NCI-H187 treated with DMSO at 0.1 percent for 48 hours (cell line): ENCODE results near the gene KCNV2.

Source experiments
- DNase-seq: peaks from one replicate; lab custom pipeline; 2025; lab: John Stamatoyannopoulos, UW

The KCNV2 gene

DNA sequence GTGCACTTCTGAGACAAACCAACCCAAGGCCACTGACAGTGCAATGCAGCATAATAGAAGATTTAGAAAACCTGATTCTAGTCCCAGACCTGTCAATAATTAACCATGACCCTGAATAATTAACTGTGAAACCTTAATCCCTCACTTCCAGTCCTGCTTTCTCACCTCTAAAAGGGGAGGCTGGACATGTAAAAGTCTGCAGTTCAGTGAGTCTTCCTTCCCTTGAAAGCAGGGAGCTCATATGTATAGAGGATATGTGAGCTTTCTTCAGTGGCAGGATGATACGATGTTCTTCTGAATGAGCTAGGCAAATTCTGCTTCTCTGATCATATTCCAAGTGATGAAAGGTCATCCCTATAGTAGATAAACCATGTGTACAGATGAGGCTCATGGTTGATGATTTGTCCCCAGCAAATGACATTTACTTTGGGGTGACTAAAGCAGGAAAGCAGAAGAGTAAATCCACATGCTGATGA is 2.9 kb downstream of the KCNV2 start:
- DNase-seq, result no peak

DNA sequence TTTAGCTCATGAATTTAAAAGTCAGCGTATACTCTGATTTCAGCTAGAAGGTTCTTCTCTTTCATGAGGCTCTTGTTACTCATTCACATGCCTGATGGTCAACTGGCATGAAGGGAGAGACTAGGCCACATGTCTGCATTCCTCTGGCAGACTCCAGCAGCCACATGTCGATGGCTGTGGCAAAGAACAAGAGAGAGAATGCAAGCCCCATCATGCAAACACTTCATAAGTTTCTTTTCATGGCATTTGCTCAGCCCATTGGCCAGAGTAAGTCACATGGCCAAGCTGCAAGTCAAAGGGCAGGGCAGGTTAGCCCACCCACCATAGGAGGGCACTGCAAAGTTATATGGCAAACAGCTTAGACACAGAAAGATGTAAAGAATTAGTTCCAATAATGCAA is 5.4 kb downstream of the KCNV2 start:
- no peak for DNase-seq

DNA sequence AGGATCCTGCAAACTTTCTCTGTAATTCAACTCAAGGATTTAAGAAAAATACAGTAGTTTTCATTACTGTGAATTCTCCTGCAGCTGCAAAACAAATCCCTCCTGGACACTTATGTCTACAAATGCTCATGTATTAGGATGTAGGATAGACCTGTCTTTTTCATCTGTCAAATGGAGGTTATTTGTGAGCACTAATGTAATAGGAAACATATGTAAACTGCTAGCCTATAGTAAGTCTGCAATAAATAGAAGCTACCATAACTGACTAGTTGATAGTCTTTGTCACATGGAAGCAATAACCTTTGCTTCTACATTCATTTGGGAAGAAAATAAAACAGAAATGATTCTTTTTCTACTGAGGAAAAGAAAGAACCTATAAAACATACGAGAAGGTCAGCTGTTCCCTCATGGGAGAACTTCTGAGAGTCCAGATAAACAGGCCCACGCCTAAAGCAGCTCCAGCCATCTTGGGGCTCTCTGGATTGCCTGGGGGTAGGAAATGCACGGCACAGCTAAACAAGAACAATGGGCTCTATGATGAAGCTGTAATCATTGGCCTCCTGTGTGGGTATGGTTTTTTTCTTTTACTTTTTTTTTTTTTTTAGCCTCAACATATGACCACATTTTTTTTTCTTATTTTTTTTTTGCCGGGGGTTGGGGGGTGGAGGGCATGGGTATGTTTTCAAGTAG is 6.2 kb downstream of the KCNV2 start:
- no peak for DNase-seq

DNA sequence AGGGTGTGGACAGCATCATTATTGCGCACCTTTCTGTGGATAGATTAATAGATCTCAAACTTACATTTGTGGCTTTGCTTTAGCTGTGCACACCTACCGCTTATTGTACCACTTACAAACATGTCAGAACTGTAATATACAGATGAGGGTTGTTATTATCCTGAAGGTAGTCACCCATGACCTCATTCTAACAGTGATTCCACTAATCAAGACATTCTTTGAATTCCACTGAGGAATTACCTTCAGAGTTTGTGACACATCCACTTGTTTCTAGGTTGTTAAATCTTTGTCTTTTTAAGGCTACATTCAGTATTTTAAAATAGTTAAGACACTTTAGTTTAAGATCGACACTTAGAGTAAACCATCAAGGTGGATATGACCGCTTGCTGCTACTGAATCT is 7.8 kb downstream of the KCNV2 start:
- DNase-seq, result no peak

DNA sequence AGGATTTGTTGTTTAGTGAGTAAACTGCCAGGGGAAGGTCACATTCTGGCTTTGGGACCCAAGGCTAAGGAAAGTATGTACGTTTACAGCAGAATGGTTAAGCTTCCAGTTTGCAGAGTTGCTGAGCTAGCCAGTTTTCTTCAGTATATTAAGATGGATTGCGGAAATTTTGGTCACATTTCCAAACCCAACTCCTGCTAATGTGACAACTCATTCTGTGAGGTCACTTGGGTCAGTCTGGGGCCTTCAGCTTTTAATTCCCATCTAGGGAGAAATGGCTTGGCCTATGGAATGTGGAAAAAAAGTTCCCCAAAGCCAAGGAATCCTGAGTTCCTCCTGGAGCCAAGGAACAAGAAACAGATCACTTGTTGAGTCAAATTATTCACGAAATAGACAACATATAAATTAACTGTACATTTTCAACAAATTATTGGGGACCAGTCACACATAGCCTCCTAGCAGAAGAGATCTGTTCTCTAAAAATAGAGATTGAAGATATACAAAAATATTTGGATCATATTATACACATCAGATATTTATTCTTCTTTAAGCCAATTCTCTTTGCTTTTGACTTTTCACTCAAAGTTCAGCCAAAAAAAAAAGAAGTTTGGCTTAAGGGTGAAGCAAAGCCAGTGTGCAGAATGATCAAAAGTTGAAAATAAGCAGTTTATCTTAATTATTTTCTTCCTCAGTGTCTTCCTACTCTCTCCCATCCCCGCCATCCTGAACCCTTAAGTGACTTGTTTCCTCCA is 8.8 kb downstream of the KCNV2 start:
- no peak for DNase-seq

DNA sequence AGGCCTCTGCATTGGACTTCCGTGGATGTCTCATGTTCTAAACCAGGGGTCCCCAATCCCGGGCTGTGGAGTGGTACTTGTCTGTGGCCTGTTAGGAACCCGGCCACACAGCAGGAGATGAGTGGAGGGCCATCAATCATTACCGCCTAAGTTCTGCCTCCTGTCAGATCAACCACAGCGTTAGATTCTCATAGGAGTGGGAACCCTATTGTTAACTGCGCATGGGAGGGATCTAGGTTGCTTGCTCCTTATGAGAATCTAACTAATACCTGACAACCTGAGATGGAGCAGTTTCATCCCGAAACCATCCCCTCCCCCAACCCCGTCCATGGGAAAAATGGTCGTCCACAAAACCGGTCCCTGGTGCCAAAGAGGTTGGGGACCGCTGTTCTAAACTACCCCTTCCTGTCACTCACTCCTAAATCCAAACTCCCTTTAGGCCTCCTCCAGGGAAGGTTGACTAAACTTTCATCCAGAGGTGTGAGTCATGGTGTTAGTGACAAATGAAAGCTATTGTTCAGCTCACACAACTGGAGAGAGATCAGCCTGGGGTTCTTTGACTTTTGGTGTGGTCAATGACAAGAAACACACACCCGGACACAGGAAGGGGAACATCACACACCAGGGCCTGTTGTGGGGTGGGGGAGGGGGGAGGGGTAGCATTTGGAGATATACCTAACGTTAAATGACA is 9.5 kb downstream of the KCNV2 start:
- no peak for DNase-seq

DNA sequence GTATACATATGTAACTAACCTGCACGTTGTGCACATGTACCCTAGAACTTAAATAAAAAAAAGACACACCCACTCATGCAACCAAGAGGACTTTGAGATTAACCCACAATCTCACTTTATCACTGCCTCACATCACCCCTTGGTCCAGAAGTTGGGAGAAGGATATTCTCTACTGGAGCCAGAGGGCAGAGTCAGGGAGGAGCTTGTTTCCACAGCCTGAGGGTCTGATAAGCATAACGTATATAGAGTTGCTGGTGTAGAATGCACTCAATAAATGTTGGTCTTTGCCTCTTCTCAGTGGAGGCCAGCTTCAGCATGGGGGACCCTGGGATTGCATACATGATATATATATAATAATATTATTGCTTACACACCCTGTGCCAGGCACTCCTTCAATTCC is 10.1 kb downstream of the KCNV2 start:
- no peak for DNase-seq

DNA sequence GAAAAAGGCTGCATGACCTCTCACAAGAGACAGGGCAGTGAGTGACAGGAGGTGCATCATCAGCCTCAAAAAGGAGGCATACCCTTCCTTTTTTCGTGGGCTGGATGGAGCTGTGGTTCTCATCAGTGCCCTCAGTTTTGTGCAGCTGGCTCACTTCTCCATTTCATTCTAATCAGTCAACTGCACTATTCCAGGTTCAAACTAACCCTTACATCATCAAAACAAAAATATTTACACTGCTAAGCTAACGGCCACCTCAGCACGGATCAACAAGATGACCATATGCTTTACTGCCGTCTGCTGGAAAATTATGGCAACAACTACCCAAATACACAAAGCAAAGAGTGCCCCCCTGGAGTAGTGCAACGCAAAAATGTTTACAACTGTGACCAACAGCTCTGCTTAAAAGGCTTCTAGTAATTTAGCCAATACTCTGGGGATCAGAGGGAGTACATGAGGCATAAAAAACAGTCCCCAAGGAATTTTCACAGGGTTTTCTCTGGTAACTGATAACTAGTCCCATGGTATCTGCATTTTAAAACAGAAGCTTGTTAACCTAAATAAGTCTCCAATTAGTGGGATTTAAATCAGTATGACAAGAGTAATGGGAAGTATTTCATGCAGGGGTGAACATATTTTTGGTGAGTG is 10.8 kb downstream of the KCNV2 start:
- DNase-seq, result peak; percentile 14

DNA sequence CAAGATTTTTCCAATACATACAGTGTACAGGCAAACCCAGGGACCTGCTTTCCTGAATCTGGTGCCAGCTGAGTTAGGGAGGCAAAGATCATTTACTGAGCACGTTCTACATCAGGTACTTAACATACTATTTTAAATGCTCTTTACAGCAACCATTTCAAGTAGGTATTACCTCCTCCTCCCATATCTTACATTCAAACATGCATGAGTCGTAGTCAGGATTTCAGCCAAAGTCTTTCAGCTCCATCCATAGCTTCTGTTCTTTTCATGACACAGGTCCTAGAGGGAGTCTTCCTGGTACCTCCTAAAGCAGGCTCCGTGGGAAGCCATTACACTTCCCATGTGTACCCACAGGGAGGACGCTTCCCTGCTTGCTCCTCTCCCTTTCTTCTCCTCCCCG is 11.7 kb downstream of the KCNV2 start:
- DNase-seq, result no peak

DNA sequence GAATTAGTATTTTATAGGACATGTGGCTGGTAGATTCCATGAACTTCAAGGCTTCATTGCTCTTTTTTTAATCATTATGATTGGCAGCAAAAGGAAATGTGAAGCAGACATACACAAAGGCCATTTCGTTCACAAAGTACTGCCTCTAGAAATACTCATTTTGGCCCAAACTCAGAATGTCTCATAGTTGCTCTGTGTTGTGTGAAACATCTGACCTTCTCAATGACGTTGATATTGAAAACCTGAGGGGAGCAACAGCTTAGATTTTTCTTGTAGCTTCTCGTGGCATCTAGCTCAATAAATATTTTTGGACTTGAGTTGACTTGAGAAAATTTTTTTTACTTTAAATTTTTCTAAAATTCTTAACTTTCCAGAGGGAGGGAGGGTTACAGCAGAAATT is 12.4 kb downstream of the KCNV2 start:
- no peak for DNase-seq

DNA sequence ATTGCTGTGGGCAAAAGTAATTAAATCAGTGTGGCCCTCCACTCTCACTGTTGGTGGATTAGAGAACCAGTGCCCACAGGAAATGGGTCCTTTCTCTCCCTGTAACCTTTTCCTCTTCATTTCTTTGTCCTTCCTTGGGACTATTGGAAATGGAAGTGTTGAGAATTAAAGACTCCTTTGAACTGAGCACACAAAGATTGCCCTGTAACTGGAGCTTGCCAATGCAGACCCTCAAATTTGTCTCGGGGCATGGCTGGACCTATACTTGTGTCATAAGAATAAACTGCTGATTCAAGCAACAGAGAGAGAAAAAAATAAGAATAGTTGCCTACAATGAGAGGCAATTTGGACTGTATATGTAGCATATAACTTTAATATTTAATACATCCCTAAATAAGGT is 13.7 kb downstream of the KCNV2 start:
- no peak for DNase-seq

DNA sequence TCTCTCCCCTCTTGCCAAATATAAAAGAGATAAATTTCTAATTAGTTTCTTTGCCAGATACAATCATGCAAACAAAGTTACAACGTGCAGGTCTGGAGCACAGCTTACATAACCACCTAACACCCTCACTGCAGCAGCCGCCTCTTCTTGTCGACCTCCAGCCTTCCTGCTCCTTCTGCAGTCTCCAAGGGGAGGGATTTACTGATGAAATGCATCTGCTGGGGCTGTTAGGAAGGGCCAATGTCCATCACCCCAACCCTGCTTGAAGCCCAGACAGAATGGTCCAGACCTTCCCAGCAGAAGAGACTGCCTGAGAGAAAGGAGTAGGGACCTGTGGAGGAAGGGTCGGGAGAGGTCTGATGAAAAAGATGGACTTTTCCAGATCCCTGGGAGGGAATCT is 15.2 kb downstream of the KCNV2 start:
- no peak for DNase-seq

DNA sequence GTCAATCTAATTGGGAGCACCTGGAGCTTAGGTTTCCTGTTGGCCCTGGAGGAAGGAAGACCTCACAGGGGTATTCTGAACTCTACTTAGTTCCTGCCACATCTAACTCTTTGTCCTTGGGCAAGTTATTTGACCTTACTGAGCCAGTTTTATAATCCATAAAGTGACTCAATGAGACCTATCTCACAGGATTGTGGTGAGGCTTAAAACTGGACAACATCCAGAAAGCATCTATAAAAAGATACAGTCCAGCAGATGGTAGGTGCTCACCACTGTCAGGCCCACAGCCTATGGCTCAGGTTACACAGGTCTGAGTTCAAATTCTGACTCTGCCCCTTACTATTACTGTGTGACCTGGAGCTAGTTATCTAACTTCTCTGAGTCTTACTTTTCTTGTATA is 23.3 kb downstream of the KCNV2 start:
- no peak for DNase-seq

DNA sequence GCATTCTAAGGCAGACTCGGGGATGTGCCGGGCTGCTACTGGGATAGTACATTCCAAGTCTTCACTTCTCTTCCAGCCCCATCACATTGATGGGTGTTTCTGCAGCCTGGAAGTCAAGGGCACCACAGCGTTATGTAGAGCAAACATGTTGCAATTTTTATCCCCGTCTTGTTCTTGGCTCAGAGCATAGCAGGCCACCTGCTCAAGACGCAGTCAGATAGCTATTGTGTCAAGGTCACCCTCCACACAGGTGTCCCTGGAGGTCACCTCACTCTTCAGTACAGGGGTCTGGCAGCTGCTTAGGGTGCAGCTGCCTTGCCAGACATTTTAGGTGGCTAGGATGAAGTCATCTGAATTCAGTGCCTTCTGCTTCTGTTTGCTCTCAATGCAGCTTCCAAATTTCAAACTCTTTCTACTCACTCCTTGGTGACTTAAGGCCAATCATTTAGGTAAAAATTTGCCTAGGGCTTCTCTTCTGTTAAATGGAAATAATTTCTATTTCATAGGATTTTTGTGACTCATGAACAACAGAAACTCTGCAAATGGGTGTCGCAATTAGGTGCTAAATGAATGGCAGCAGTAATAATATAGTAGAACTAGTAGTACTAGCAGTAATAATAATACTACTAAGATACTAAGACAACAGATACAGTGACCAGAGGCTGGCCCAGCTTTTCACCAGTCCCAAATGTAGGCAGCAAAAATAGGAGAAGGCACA is 24.3 kb downstream of the KCNV2 start:
- no peak for DNase-seq

DNA sequence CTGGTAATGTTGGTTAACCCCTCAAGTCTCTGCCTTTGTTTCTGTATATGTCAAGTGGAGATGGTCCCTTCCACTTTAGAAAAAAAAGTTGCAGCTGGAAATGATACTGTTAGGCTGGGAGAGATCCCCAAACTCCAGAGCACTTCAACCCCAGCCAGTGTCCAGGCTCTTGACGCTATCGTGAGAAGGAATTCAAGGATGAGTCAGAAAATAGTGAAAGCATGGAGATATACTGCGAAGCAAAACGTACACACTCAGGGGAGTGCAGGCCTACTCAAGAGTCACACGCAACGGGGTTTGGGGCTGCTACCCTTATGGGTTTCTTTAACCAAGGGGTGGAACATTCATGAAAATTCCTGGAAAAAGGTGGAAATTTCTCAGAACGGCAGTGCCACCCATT is 24.9 kb downstream of the KCNV2 start:
- DNase-seq, result no peak

DNA sequence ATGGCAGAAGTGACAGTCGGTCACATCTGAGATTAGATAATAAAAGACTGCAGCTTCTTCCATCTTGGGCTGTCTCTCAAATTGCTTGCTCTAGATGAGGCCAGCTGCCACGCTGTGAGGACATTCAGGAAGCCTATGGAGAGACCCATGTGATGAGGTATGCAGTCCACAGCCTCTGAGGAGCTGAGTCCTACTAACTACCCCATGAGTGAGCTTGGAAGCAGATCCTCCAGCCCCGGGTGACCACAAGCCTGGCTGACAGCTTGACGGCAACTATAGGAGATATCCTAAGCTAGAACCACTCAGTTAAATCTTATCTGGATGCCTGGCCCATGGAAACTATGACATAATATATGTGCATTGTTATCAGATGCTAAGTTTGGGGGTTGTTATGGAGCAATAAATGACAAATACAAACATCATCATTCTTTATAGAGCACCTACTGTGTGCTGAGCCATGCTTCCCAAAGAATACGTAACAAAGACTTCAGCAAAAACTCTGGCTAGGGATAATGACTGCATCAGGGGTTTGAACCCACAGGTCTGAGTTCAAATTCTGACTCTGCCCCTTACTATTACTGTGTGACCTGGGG is 26.7 kb downstream of the KCNV2 start:
- no peak for DNase-seq

DNA sequence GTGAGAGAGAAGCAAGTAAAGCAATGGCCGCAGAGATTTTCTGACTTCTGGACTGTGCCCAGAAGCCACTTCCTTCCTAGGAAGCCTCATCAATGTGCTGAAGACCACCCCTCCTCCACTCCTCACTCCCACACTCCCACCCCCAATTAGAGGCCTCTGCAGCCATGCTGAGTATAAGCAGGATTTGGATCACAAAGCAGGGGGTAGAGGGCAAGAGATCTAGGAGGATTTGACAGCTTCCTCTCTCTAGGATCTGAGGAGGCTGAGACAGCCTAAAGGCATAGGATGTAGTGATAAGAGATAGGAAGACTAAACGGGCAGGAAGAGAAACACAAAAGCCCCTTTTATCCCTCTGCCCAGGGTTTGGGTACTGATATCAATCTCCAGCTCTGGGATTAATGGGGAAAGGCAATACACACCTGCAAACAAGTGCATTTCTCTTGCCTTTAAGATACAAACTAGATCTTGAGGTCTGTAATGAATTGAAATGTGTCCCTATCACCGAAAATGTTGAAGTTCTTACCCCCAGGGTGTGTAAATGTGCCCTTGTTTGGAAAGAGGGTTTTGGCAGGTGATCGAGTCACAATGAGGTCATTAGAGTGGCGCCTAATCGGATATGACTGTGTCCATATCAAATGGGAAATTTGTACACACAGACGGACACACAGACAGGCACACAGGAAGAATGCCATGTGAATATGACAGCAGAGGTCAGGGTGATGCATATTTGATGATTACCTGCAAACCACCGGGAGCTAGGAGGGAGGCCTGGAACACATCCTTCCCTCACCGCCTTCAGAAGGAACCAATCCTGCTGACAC is 28.5 kb downstream of the KCNV2 start:
- DNase-seq, result no peak

DNA sequence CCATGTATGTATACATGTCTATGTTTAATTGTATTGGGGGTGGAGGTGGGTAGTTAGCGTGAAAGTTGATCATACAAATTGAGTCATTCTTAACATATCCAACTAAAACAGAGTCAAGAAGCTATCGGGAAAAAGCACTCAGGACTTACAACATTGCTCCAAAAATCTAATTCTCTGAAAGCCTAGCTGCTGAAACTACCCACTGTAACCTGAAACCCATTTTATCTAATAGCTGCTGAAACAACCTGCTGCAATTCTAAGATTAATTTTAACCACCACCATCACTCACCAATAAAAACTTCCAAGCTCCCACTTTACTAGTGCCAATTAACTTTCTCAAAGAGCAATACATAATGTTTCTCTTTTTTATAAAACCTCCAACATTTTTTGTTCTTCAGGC is 32.2 kb downstream of the KCNV2 start:
- DNase-seq, result no peak

DNA sequence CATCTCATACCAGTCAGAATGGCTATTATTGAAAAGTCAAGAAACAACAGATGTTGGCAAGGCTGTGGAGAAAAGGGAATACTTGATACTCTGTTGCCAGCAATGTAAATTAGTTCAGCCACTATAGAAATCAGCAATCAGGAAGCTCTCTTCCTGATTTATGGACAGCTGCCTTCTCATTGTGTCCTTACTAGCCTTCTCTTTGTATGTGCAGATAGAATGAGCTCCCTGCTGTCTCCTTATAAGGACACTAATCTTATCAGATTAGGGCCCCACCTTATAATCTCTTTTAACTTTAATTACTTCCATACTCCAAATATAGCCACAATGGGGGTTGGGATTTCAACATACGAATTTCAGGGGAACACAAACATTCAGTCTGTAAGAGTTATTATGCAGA is 38.0 kb downstream of the KCNV2 start:
- no peak for DNase-seq

DNA sequence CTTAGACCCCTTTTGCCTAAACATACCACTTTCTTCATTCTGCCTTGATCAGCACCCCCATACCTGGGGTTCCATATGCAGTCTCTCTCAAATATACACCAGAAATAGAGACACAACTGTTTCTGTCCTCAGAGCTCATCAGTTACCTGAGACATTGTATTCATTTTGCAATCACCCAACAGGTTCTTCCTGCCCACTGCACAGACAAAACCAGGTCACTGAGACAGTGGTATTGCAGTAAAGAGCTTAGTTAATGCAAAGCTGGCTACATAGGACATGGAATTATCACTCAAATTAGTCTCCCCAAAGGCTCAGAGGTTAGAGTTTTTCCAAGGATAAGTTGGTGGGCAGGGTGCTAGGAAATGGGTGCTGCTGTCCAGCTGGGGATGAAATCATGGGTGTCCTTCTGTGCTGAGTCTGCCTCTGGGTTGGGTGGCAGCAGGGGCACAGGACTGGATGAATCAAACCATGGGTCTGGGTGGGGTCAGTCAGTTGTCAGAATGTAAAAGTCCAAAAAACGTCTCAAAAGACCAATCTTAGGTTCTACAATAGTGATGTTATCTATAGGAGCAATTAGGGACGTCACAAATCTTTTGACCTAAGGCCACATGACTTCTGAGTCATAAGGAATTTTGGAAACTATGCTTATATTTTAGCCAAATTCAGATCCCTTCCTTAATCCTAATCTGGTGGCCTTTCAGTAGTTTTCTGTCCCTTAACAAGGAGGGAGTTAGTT is 41.0 kb downstream of the KCNV2 start:
- DNase-seq, result no peak
